Stimulated activated CD4-positive, alpha-beta T cell treated with anti-CD3 and anti-CD28 coated beads, Interleukin-4, amount 100 ng/mL, for 48 hours (primary cell): ENCODE data around the gene KRT8.
"Not testable (repeated sequence)": the region's sequence is repeated elsewhere in the genome, so short reads cannot be mapped to it uniquely, and the experiment has no call there.

ENCODE experiments used
- DNase-seq, 2 donors: peaks; one replicate each; pipeline ENCODE4 v3.0.0-alpha.2; 2020; ENCODE audit warnings: low read depth in 2 of 2

Gene KRT8

GRCh38 chr12:52901715-52902541 lies 2.9 kb downstream of the KRT8 start:
- DNase-seq, result no peak

- DNase-seq, result no peak
Observed at GRCh38 chr12:52900896-52901714, 3.8 kb downstream of the KRT8 start.

- DNase-seq, result no peak
Observed at GRCh38 chr12:52900166-52900895, 4.5 kb downstream of the KRT8 start.

GRCh38 chr12:52899338-52900035 lies 5.4 kb downstream of the KRT8 start:
- DNase-seq, result no peak

GRCh38 chr12:52896190-52897100 lies 8.4 kb downstream of the KRT8 start:
- no peak for DNase-seq

GRCh38 chr12:52895726-52896189 lies 9.1 kb downstream of the KRT8 start:
- DNase-seq, result no peak

- no peak for DNase-seq
Observed at GRCh38 chr12:52892974-52893373, 11.9 kb downstream of the KRT8 start.

- DNase-seq, result no peak
Observed at GRCh38 chr12:52892207-52892852, 12.5 kb downstream of the KRT8 start.

- DNase-seq, result no peak
Observed at GRCh38 chr12:52891044-52891443, 13.8 kb downstream of the KRT8 start.

GRCh38 chr12:52890417-52890816 lies 14.5 kb downstream of the KRT8 start:
- DNase-seq, result no peak

GRCh38 chr12:52884526-52885293 lies 20.2 kb downstream of the KRT8 start:
- peak; percentile 66 to 87 for DNase-seq

GRCh38 chr12:52880499-52880898 lies 24.4 kb downstream of the KRT8 start:
- not testable (repeated sequence) for DNase-seq

GRCh38 chr12:52879394-52880351 lies 25.2 kb downstream of the KRT8 start:
- peak; percentile 61 to 67 for DNase-seq

GRCh38 chr12:52878507-52879393 lies 26.1 kb downstream of the KRT8 start:
- no peak for DNase-seq

GRCh38 chr12:52877242-52877641 lies 27.6 kb downstream of the KRT8 start:
- no peak for DNase-seq

GRCh38 chr12:52876372-52876771 lies 28.5 kb downstream of the KRT8 start:
- DNase-seq, result no peak
